GM18520 (cell line): Measurements from ENCODE around the gene ZNF280A.
"Not testable (repeated sequence)": the region's sequence is repeated elsewhere in the genome, so short reads cannot be mapped to it uniquely, and the experiment has no call there.

Experiments used
- ATAC-seq: cut with Tn5 transposase; IDR thresholded peaks from one replicate; pipeline ENCODE4 v1.9.1; 2021; ENCODE audit not compliant: unreplicated experiment

The ZNF280A gene

DNA sequence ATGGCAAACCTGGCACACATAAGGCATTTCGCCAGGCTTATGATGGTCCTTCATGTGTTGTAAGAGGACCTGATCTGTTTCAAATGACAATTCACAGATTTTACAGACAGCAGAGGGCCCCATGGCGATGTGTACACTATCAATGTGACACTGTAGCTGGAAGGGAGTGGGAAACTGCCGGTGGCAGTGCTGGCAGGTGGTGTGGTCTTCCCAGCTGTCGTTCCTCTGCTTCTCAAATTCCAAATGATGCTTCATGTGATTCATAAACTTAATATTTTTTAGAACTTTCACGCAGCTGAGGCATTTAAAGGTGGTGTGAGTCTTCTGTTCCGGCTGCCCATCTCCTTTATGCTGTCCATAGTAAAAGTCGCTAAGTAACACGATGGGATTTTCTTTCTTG, 5.6 kb downstream of the ZNF280A start:
- not testable (repeated sequence) for ATAC-seq

DNA sequence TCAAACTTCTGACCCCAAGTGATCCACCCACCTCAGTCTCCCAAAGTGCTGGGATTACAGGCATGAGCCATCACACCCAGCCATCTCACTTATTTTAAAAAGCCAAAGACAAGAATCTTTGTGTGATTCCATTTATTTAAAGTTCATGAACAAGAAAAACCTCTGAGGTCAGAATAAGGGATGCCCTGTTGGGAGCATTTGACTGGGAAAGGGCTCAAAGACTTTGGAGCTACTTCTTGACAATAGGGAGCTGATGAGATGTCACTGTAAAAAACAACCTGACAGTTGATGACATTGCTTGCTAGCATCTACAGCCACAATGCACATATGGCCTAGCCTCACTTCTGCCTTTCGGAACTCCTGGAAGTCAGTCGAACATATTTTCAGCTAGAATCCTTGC, 6.5 kb downstream of the ZNF280A start:
- no peak for ATAC-seq

DNA sequence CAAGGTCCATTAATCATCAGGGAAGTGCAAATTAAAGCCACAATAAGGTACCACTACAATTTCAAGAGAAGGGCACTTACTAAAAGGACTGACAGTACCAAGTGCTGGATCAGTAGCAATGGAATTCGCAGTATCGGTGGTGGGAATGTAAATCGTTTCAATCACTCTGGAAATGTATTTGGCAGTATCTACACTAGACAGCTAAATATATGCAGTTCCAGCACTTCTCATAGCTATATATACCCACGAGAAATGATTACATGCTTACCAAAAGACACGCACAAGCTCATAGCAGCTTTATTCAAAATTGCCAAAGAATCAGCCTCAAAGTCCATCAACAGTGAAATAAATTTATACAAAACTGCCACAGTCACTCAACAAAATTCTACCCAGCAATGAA, 7.1 kb downstream of the ZNF280A start:
- ATAC-seq: no peak

DNA sequence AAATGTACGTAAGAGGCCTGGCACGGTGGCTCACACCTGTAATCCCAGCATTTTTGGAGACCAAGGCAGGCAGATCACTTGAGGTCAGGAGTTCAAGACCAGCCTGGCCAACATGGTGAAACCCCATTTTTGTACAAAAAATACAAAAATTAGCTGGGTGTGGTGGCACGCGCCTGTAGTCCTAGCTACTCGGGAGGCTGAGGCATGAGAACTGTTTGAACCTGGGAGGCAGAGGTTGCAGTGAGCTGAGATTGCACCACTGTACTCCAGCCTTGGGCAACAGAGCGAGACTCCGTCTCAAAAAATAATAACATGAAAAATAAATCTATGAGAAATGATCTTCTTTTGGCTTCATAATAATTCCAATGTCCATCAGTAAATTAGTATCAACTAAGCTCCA, 9.2 kb downstream of the ZNF280A start:
- ATAC-seq: not testable (repeated sequence)

DNA sequence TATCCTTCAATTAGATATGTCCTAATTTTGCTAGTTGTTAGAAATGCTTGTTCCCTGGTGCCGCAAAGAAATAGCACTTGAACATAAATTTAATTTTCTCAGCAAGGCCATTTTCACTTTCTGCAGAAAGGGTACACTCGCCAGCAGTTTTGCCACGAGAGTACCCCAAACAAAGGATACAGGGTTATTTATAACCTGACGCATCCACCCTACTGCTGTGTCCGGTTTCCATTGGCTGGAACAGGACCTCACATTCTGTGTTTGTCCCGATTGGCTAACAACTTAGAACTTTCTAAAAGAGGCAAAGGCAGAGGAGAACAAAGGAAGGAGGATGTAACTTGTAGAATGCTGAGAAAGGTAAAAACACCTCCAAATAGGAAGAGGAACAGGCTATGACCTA, 10.2 kb downstream of the ZNF280A start:
- not testable (repeated sequence) for ATAC-seq

DNA sequence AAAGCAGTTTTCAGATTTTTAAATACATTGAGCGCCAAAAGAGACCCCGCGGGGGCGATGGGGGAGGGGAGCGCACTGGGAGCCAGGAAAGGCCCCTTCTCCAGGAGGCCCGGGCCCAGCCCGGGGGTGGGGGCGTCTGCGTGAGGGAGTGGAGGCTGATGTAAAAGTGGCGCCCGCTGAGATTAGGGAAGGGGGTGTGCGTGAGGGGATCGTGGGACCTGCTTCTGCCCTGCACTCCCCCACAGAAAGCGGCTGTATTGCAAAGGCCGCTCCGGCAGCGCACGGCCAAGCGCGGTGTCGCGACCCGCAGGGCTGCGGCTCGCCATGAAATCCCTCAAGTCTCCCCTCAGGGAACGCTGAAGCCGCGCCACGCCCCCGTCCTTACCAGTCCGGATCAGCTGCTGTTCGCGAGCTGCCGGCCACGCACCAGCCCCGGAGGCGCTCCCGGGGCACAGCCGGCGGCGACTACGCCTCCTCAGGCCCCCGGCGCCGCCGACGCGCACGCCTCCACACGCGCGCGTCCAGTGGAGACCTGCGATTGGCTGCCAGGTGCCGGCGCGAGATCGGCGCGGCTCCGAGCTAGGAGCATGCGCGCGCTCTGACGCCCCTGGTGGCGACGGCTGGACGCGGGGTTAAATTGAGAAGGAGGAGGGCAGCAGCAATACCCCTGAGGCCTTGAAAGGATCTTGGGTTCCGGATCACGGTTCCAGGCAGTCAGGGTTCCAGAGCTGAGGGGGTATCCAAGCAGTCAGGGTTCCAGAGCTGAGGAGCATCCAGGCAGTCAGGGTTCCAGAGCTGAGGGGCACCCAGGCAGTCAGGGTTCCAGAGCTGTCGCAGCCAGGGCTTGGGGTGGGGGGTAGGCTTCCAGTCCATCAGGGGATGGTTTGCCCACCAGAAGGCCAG, 11.5 kb downstream of the ZNF280A start, which contains the start of gene ZNF280B:
ZNF280B (minus strand) TSS at position 469 of the 903 bp plus-strand sequence. CDS start 19,344 bp downstream, outside the sequence.
- peak; percentile 59 for ATAC-seq

DNA sequence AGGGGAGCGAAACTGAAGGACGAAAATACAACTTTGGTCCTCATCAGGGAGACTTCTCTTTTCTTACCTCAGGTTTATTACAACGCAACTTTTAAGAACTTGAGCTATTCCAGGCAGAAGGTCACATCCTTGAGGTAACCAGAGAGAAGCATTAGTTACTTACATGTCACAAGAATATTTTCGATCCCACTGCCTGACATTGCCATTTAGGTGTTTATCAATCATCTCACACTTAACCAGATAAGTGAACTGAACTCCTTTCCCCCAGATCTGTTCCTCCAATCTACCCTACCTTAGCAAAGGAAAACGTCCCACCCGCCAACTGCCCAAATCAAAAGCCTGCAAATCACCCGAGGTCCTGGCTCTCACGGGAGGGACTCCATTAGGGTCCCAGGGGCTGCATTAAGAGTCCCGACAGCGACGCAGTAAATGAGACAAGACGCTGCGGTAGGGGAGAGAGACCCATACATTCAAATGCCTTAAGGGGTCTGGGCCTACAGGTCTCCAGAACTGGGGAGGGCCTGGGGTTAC, 12.3 kb downstream of the ZNF280A start:
- no peak for ATAC-seq

DNA sequence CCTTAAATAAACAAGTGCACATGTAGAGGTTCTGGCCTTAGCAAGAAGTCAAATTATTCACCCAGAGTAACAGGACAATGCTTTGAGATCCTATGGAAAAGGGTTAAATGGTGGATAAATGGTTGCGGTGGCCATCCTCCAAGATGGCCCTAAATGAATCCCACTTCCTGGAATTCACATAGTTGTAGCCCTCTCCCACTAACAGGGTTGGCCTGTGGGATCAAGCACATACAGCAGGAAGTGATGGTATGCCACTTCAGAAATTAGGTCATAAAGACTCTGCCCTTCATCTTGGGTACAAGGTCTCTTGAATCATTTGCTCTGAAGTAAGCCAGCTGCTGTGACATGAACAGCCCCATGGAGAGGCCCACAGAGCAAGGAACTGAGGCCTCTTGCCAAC, 13.3 kb downstream of the ZNF280A start:
- no peak for ATAC-seq

DNA sequence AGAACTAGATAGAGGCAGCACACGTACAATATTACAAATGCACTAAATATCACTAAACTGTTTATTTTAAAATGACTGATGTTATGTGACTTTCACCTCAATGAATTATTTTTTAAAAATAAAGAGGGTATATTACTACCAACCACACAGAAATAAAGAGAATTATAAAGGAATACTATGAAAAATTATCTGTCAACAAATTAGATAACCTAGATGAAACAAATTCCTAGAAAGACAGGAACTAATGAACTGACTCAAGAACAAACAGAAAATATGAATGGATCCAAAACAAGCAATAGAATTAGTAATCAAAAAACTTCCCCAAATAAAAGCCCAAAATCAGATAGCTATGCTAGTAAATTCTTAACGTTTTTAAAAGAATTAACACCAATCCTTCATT, 21.8 kb downstream of the ZNF280A start:
- ATAC-seq: no peak

DNA sequence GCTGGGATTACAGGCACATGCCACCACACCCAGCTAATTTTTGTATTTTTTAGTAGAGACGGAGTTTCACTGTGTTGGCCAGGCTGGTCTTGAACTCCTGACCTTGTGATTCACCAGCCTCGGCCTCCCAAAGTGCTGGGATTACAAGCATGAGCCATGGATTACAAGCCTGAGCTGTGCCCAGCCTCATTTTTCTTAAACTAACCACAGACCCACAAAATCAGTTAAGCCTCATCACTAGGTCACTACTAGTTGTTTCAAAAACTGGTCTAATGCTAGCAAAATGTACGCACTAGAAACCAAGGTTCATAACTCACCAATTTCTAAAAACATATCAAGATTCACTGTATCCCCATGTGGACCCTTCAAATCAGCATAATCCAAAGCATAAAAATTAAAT, 28.5 kb downstream of the ZNF280A start:
- ATAC-seq: not testable (repeated sequence)

DNA sequence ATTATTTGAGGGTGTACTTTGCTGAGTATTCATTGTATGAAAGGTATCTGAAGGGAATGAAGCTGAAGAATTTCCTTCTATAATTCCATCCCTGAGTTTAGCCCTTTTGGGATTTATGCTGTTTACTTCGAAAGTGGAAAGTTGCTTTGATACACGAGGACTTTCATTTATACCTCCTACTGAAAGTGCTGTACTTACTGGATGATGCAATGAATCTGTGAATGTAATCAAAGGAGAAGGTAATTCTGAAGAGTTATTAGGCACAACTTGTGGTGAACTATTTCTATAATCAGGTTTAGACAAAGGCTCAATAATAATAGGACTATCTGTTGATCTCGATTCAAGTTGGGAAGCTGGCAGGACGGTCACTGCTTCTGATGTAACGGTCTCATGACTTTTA, 31.3 kb downstream of the ZNF280A start:
- no peak for ATAC-seq

DNA sequence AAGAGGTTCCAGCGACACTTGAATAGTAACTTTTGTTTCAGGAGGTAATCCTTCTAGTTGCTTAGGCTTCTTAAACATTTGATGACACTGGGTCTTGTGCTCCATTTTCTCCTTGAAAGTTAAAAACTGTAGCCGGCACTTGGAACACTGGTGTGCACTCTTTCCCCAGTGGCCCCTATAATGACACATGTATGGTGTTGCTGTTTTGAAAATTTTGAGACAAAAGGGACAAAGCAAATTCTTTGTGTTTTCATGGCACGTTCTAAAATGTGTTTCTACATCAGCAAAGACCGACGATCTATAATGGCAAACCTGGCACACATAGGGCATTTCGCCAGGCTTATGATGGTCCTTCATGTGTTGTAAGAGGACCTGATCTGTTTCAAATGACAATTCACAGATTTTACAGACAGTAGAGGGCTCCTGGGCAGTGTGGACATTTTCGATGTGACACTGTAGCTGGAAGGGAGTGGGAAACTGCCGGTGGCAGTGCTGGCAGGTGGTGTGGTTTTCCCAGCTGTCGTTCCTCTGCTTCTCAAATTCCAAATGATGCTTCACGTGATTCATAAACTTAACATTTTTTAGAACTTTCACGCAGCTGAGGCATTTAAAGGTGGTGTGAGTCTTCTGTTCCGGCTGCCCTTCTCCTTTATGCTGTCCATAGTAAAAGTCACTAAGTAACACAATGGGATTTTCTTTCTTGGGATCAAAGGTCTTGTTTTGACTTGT, 32.0 kb downstream of the ZNF280A start:
- no peak for ATAC-seq

DNA sequence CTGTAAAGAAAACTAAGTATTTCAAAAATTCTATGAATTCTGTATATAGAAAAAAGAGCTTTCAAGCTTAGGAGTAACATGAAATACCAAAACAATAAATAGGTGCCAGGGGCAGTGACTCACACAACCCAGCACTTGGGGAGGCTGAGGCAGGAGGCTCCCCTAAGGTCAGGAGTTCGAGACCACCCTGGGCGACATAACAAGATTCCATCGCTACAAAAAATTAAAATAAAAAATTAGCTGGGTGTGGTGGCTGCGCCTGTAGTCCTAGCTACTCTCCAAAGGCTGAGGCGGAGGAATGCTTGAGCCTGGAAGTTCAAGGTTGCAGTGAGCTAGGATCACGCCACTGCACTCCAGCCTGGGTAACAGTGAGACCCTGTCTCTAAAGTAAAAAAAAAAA, 33.0 kb downstream of the ZNF280A start:
- no peak for ATAC-seq

DNA sequence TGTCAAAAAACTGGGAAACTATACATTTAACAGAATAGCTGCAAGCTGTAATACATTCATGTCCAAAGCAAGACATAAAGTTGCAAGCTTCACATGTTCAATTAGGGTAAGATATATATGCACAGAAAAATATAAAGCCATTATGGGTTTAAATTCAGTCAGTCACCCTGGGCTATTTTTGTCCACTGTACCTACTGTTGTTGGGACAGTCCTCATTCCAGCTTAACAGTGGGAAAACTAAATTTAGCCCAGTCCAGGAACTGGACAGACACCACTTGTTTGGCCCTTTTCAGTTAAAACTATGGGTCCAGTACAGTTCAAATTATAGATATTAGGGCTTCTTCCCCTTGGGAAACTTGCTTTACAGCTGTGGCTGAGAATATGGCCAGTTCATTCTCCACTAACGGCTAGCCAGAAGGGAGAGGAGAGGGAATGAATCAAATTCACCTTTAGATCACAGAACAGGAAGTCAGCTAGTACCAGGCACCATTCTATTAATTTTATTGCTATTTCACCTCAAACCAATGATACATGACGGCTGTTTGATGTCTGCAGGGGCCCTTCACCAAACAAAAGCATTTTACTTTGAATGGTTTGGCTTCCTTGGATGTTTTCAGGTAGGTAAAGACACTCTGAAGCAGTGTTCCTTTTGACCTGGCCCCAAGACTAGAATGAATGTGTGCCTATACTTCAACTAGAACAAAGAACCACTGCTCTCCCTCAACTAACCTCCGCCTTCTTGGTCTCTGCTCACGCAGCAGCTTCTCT, 33.8 kb downstream of the ZNF280A start:
- ATAC-seq: no peak

DNA sequence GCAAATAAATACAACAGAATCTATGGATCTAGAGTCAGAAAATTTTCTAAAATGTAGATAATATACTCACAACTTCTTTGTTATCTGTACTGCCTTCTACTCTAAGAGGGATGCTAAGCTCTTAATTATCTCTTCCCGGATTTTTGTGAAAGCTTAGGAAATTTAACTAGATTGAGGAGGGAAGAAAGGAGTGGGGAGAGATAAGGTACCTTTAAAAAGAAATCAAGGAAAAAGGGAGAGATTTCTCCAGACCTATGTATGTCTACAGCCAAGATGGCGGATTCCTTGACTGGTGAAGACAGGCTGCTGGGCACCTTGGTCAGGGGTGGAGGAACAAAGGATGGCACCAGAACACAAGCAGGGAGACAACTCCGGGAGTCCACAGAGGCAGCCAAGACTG, 34.5 kb downstream of the ZNF280A start:
- ATAC-seq: no peak

DNA sequence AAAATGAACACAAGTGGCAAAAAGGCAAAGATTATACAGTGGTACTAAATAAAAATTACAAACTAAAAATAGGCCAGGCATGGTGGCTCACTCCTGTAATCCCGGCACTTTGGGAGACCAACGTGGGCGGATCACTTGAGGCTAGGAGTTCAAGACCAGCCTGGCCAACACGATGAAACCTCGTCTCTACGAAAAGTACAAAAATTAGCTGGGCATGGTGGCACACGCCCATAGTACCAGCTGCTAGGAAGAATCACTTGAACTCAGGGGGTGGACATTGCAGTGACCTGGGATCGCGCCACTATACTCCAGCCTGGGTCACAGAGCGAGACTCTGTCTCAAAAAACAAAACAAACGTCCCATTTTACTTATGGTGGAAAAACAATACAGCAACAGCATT, 36.0 kb downstream of the ZNF280A start:
- ATAC-seq: no peak

DNA sequence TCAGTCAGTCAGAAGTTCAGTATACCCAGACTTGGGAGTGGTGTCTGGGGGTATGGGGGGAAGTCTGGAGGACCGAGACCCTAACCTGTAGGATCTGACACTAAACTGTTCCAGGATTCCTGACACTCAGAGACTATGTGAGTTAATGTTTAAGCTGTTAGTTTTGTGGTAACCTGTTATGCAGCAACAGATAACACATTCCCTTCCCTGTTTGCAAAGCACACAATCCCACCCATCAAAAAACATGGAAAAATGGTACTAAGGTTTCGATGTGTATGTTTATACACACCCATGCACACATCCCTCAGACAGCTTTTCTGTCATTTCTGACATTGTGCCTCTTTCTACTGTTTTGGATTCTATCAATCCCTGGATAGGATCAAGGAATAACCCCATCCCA, 39.1 kb downstream of the ZNF280A start:
- no peak for ATAC-seq

DNA sequence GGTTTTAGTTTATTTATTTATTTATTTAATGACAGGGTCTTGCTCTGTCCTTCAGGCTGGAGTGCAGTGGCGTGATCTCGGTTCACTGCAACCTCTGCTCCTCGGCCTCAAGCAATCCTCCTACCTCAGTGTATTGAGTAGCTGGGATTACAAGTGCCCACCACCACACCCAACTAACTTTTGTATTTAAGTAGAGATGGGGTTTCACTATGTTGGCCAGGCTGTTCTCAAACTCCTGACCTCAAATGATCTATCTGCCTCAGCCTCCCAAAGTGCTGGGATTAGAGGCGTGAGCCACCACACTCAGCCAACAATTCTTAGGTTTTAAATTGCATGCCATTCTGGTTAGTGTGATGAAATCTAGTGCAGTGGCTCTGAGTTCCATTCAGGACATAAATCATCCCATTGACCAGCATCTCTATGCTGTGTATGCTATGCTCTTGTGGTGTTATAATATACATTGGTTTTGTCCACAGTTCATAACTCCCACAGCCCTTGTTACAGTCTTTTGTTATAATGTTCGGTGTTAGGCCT, 40.0 kb downstream of the ZNF280A start:
- ATAC-seq: no peak

DNA sequence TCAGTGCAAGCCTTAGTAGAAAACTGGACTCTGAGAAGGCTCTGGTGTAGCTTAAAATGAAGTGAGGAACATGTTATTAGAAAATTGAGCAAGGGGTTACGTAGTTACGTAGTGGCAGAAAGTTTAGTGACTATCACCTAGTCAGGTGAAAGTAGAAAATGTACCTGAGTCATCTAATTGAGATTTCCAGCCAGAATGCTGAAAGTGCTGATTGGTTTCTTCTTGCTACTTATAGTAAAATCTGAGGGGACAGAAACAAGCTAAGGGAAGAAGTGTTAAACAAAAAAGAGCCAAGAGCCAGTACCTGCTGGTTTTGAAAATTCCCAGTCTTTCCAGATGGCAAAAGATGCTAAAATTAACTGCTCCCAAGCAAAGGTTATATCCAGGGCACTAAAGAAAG, 41.0 kb downstream of the ZNF280A start:
- no peak for ATAC-seq

DNA sequence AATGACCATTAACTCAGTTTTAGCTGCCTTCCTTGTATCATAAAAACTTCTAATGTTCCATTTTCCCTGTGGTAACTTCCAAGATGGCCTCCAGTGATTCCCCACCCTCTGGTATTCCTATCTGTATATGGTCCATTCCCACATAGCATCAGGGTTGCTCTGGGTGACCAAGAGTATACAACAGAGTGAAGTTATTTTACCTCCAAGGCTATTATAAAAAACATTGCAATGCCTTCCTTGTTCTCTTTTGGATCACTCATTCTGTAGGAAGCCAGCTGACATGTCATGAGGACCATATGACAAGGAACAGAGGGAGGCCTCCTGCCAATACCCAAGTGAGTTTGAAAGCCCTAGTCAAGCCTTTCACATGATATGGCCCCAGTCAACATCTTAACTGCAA, 41.6 kb downstream of the ZNF280A start:
- no peak for ATAC-seq

DNA sequence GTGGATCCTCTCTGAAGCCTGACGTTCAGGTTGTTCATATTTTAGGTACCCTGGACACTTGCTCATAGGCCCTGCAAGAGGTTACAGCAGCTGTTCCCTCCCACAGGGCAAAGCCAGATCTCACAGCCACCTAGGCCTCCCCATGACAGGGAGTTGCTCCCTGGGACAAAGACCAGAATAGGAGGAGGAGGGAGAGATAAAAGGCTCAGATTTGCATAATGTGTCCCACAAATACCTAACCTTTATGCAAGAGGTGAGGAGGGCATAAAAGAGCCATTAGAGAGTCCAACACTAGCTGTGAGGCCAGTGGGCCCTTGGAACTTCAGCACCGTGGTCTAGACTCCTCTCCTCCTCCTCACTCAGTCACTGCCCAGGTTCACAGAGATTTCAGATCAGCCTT, 45.3 kb downstream of the ZNF280A start:
- ATAC-seq: no peak
